HEK293 (cell line): ENCODE results near the gene ELAVL1.

ENCODE experiments used
- MZF1 ChIP-seq: fragments of 450-650 bp; formaldehyde crosslinking; IDR thresholded peaks from 2 replicates; pipeline ENCODE4 v1.5.1; 2017; ENCODE audit warnings: missing biosample characterization, missing genetic modification characterization, borderline replicate concordance
- SALL2 ChIP-seq: fragments of 450-650 bp; formaldehyde crosslinking; IDR thresholded peaks from 2 replicates; pipeline ENCODE4 v1.5.0; 2017; ENCODE audit warnings: missing biosample characterization, mild to moderate bottlenecking, missing genetic modification characterization, borderline replicate concordance
- SETDB1 ChIP-seq: IDR thresholded peaks from one replicate; pipeline ENCODE4 v1.6.1; 2017; ENCODE audit warnings: mild to moderate bottlenecking, low read length, moderate library complexity, mixed read lengths; ENCODE audit not compliant: insufficient read length
- ZBTB17 ChIP-seq: fragments of 450-650 bp; formaldehyde crosslinking; IDR thresholded peaks from 2 replicates; pipeline ENCODE4 v1.5.1; 2016; ENCODE audit warnings: missing biosample characterization, missing genetic modification characterization
- ZNF423 ChIP-seq: fragments of 450-650 bp; formaldehyde crosslinking; IDR thresholded peaks from 2 replicates; pipeline ENCODE4 v1.5.1; 2016; ENCODE audit warnings: missing biosample characterization, missing genetic modification characterization
- ZNF426 ChIP-seq: fragments of 450-650 bp; formaldehyde crosslinking; IDR thresholded peaks from 2 replicates; pipeline ENCODE4 v1.5.1; 2017; ENCODE audit warnings: missing biosample characterization, missing genetic modification characterization, mild to moderate bottlenecking, inconsistent platforms, moderate library complexity
- ZNF558 ChIP-seq: fragments of 450-650 bp; formaldehyde crosslinking; IDR thresholded peaks from 2 replicates; pipeline ENCODE4 v1.5.1; 2016; ENCODE audit warnings: missing biosample characterization, missing genetic modification characterization
- ZNF610 ChIP-seq: fragments of 450-650 bp; formaldehyde crosslinking; IDR thresholded peaks from 2 replicates; pipeline ENCODE4 v1.5.1; 2016; ENCODE audit warnings: missing biosample characterization, missing genetic modification characterization, borderline replicate concordance
- ZNF626 ChIP-seq: fragments of 450-650 bp; sonication (Bioruptor Pico); formaldehyde crosslinking; IDR thresholded peaks from 2 replicates; pipeline ENCODE4 v1.5.1; 2018; ENCODE audit warnings: missing biosample characterization, missing genetic modification characterization, inconsistent platforms
- ZNF658 ChIP-seq: fragments of 450-650 bp; formaldehyde crosslinking; IDR thresholded peaks from 2 replicates; pipeline ENCODE4; 2016; ENCODE audit warnings: missing biosample characterization, missing genetic modification characterization
- ZXDB ChIP-seq: fragments of 450-650 bp; formaldehyde crosslinking; IDR thresholded peaks from 2 replicates; pipeline ENCODE4 v1.5.1; 2016; ENCODE audit warnings: missing biosample characterization, missing genetic modification characterization
- TF ChIP-seq, protein P1 (sequence below): fragments of 450-650 bp; formaldehyde crosslinking; IDR thresholded peaks from 2 replicates; pipeline ENCODE4 v1.5.1; 2016; ENCODE audit warnings: missing biosample characterization, missing genetic modification characterization
- TF ChIP-seq, protein P2 (sequence below): fragments of 450-650 bp; formaldehyde crosslinking; IDR thresholded peaks from 2 replicates; pipeline ENCODE4 v1.5.1; 2016; ENCODE audit warnings: missing biosample characterization, missing genetic modification characterization
- TF ChIP-seq, protein P3 (sequence below): fragments of 450-650 bp; formaldehyde crosslinking; IDR thresholded peaks from 2 replicates; pipeline ENCODE4 v1.5.1; 2016; ENCODE audit warnings: missing biosample characterization, missing genetic modification characterization

DNA sequence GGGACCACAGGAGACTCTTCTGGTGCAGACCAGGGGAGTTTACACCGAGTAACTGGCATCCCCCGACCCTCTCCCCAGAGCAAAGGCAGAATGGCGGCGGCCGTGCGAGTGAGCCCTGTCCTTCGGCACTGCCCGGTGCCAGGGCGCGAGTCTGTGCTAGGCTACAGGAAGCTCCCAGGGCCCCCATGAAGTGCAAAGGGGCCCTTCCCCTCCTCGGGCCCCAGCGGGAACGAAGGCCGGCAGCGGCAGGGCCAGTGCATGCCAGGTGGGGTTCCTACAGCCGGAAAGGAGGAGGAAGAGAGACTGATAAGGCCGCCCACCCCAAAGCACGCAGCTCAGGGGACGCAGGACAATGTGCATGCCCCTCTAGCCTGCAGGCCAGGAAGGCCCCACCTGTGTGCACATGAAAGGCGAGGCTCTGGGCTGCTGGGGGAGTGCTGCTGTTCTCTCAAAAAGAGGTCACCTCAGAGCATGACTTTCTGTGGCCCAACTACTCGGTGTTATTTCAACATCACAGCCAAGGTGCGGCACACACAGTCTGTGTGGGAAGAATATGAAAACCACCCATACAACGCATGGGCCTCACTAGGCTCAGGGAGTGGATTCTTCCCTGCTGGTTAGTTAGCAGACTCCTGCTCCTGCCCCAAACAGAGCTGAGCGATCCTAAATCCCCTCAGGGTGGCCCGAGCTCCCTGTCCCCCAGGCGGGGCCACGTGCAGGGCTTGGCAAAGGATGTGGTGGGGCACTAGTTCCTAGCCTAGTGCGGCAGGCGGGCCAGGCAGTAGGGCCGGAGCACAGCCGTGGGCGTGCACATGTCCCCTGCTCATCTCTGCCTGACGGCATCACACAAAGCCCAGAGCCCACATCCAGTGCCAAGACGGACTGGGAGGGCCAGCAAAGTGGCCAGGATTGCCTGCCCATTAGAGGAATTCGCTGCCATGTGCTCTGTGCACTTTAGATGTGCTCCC, 33.6 kb downstream of the ELAVL1 start:
- TF ChIP-seq ZNF426 (tag by site-specific recombination): no peak
- TF ChIP-seq, protein P1, sequence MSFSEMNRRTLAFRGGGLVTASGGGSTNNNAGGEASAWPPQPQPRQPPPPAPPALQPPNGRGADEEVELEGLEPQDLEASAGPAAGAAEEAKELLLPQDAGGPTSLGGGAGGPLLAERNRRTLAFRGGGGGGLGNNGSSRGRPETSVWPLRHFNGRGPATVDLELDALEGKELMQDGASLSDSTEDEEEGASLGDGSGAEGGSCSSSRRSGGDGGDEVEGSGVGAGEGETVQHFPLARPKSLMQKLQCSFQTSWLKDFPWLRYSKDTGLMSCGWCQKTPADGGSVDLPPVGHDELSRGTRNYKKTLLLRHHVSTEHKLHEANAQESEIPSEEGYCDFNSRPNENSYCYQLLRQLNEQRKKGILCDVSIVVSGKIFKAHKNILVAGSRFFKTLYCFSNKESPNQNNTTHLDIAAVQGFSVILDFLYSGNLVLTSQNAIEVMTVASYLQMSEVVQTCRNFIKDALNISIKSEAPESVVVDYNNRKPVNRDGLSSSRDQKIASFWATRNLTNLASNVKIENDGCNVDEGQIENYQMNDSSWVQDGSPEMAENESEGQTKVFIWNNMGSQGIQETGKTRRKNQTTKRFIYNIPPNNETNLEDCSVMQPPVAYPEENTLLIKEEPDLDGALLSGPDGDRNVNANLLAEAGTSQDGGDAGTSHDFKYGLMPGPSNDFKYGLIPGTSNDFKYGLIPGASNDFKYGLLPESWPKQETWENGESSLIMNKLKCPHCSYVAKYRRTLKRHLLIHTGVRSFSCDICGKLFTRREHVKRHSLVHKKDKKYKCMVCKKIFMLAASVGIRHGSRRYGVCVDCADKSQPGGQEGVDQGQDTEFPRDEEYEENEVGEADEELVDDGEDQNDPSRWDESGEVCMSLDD (tag by site-specific recombination): no peak
- TF ChIP-seq, protein P2, sequence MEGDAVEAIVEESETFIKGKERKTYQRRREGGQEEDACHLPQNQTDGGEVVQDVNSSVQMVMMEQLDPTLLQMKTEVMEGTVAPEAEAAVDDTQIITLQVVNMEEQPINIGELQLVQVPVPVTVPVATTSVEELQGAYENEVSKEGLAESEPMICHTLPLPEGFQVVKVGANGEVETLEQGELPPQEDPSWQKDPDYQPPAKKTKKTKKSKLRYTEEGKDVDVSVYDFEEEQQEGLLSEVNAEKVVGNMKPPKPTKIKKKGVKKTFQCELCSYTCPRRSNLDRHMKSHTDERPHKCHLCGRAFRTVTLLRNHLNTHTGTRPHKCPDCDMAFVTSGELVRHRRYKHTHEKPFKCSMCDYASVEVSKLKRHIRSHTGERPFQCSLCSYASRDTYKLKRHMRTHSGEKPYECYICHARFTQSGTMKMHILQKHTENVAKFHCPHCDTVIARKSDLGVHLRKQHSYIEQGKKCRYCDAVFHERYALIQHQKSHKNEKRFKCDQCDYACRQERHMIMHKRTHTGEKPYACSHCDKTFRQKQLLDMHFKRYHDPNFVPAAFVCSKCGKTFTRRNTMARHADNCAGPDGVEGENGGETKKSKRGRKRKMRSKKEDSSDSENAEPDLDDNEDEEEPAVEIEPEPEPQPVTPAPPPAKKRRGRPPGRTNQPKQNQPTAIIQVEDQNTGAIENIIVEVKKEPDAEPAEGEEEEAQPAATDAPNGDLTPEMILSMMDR: no peak
- TF ChIP-seq ZNF610 (tag by site-specific recombination): no peak
- no peak for TF ChIP-seq ZNF558 (tag by site-specific recombination)
- TF ChIP-seq ZBTB17 (tag by site-specific recombination): no peak
- TF ChIP-seq, protein P3, sequence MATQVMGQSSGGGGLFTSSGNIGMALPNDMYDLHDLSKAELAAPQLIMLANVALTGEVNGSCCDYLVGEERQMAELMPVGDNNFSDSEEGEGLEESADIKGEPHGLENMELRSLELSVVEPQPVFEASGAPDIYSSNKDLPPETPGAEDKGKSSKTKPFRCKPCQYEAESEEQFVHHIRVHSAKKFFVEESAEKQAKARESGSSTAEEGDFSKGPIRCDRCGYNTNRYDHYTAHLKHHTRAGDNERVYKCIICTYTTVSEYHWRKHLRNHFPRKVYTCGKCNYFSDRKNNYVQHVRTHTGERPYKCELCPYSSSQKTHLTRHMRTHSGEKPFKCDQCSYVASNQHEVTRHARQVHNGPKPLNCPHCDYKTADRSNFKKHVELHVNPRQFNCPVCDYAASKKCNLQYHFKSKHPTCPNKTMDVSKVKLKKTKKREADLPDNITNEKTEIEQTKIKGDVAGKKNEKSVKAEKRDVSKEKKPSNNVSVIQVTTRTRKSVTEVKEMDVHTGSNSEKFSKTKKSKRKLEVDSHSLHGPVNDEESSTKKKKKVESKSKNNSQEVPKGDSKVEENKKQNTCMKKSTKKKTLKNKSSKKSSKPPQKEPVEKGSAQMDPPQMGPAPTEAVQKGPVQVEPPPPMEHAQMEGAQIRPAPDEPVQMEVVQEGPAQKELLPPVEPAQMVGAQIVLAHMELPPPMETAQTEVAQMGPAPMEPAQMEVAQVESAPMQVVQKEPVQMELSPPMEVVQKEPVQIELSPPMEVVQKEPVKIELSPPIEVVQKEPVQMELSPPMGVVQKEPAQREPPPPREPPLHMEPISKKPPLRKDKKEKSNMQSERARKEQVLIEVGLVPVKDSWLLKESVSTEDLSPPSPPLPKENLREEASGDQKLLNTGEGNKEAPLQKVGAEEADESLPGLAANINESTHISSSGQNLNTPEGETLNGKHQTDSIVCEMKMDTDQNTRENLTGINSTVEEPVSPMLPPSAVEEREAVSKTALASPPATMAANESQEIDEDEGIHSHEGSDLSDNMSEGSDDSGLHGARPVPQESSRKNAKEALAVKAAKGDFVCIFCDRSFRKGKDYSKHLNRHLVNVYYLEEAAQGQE (tag by site-specific recombination): no peak
- TF ChIP-seq ZNF626 (tag by site-specific recombination): no peak
- TF ChIP-seq ZNF423 (tag by site-specific recombination): no peak
- TF ChIP-seq ZNF658 (tag by site-specific recombination): no peak
- TF ChIP-seq ZXDB (tag by site-specific recombination): no peak
- TF ChIP-seq MZF1 (tag by site-specific recombination): no peak
- TF ChIP-seq SALL2 (tag by site-specific recombination): no peak
- TF ChIP-seq SETDB1: no peak
